ENCODE data around the gene ARMH1. TPM values are rescaled to one million over a fixed set of nuclear protein-coding genes. Genes with fewer than 3 reads are reported as not detected.

Gene ARMH1
- total RNA-seq, 1 experiment from 2014 or later: 0.65 TPM

GRCh38 chr1:44701141-44701573 lies 26.6 kb downstream of the ARMH1 start:
- no peaks in the 10 kb centered on the region for H3K27me3 Mint-ChIP-seq (ENCODE audit: insufficient read depth, unreplicated experiment)
- DNase-seq (ENCODE audit: unreplicated experiment): no peak
- intact Hi-C loops (cut with micrococcal nuclease): no loop called here
- no TSS peak for BruUV-seq (replicated peaks)
- TF ChIP-seq CTCF (IDR thresholded peaks at IDR 0.05; ENCODE audit: unreplicated experiment): no peak
- no peaks in the 10 kb centered on the region for H3K36me3 Mint-ChIP-seq (ENCODE audit: insufficient read depth, unreplicated experiment)
- POLR2A ChIA-PET: interaction anchor here (0.7 to 1.2 kb wide), 2 partner anchors 26 to 66 kb away, joined by 3 read pairs; partner anchors contain the start of genes ARMH1 and TMEM53
- H3K4me1 Mint-ChIP-seq (ENCODE audit: insufficient read depth, unreplicated experiment): peaks cover 6% of the 10 kb centered on the region
- no peaks in the 10 kb centered on the region for H3K9me3 Mint-ChIP-seq (ENCODE audit: unreplicated experiment)
- H3K4me3 Mint-ChIP-seq (ENCODE audit: unreplicated experiment): no peak overlapping the region
- CTCF ChIA-PET: interaction anchor here (0.7 kb wide), 1 partner anchor 935 kb away, joined by 6 read pairs; no protein-coding TSS in a partner anchor
- H3K27ac Mint-ChIP-seq (ENCODE audit: low read depth, unreplicated experiment): no peak overlapping the region

GRCh38 chr1:44705470-44705869 lies 31.0 kb downstream of the ARMH1 start:
- ChIA-PET POLR2A (interaction anchor here (3.9 kb wide), 1 partner anchor 16 kb away, joined by 14 read pairs; no protein-coding TSS in a partner anchor), CTCF (interaction anchor here (0.6 to 2.5 kb wide), 3 partner anchors 9 to 73 kb away, joined by 4 to 10 read pairs (median 5); no protein-coding TSS in a partner anchor)
- TF ChIP-seq CTCF (IDR thresholded peaks at IDR 0.05; ENCODE audit: unreplicated experiment): no peak
- H3K4me1 Mint-ChIP-seq (ENCODE audit: insufficient read depth, unreplicated experiment): peaks cover 24% of the 10 kb centered on the region
- no peak overlapping the region for H3K4me3 Mint-ChIP-seq (ENCODE audit: unreplicated experiment)
- DNase-seq (ENCODE audit: unreplicated experiment): no peak
- H3K9me3 Mint-ChIP-seq (ENCODE audit: unreplicated experiment): no peaks in the 10 kb centered on the region
- intact Hi-C loops (cut with micrococcal nuclease): loop anchor here (5.0 kb wide), 1 partner anchor 48 kb away; no protein-coding TSS in a partner anchor
- H3K27ac Mint-ChIP-seq (ENCODE audit: low read depth, unreplicated experiment): no peak overlapping the region
- no TSS peak for BruUV-seq (replicated peaks)
- H3K36me3 Mint-ChIP-seq (ENCODE audit: insufficient read depth, unreplicated experiment): no peaks in the 10 kb centered on the region
- peaks cover 4% of the 10 kb centered on the region for H3K27me3 Mint-ChIP-seq (ENCODE audit: insufficient read depth, unreplicated experiment)

- H3K4me1 Mint-ChIP-seq (ENCODE audit: insufficient read depth, unreplicated experiment): peaks cover 24% of the 10 kb centered on the region
- CTCF ChIA-PET: interaction anchor here (0.6 to 2.5 kb wide), 4 partner anchors 9 to 73 kb away, joined by 3 to 10 read pairs (median 4); no protein-coding TSS in a partner anchor
- no peaks in the 10 kb centered on the region for H3K9me3 Mint-ChIP-seq (ENCODE audit: unreplicated experiment)
Observed at GRCh38 chr1:44705938-44706337, 31.4 kb downstream of the ARMH1 start.

More at GRCh38 chr1:44705938-44706337, 31.4 kb downstream of the ARMH1 start:
- no TSS peak for BruUV-seq (replicated peaks)
- no peak for TF ChIP-seq CTCF (IDR thresholded peaks at IDR 0.05; ENCODE audit: unreplicated experiment)
- peaks cover 8% of the 10 kb centered on the region for H3K27me3 Mint-ChIP-seq (ENCODE audit: insufficient read depth, unreplicated experiment)
- intact Hi-C loops (cut with micrococcal nuclease): loop anchor here (5.0 kb wide), 1 partner anchor 49 kb away; no protein-coding TSS in a partner anchor
- no peak overlapping the region for H3K27ac Mint-ChIP-seq (ENCODE audit: low read depth, unreplicated experiment)
- H3K36me3 Mint-ChIP-seq (ENCODE audit: insufficient read depth, unreplicated experiment): no peaks in the 10 kb centered on the region
- no peak overlapping the region for H3K4me3 Mint-ChIP-seq (ENCODE audit: unreplicated experiment)
- POLR2A ChIA-PET: interaction anchor here (1.1 to 3.9 kb wide), 2 partner anchors 16 to 25 kb away, joined by 3 to 14 read pairs; partner anchors contain the start of gene RNU5D-1
- no peak for DNase-seq (ENCODE audit: unreplicated experiment)

Measured in MCF 10A (cell line).